C4-2B (cell line): Measurements from ENCODE around the gene CTAGE1.
"Not testable (repeated sequence)": the region's sequence is repeated elsewhere in the genome, so short reads cannot be mapped to it uniquely, and the experiment has no call there.

Experiments used
- H3K27ac ChIP-seq: fragments of 450-650 bp; 2 replicates; pipeline ENCODE4 v1.5.1; 2017
- CTCF ChIP-seq: fragments of 450-650 bp; conservative IDR thresholded peaks from 2 replicates; pipeline ENCODE4 v1.5.1; 2017; ENCODE audit warnings: mild to moderate bottlenecking
- ZFX ChIP-seq: fragments of 450-650 bp; IDR thresholded peaks from 2 replicates; pipeline ENCODE4 v1.6.1; 2017

The CTAGE1 gene

DNA sequence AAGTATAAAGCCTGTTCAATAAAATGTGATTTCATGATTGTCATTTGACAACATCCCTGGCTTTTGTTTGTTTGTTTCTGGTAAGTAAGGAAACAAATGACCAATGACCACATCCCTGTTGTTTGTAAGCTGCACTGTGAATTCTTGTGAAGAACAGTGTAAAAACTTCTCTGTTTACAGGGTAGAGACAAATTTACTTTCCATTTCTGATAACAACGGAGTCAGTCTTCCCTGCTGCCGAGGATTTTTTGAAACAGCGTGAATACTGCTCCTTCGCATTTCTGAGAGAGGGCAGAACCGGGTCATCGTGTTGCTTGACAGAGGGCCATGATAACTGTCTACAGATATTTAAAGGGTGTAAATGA, 38.4 kb upstream of the CTAGE1 start:
- no peak overlapping the region for H3K27ac ChIP-seq
- TF ChIP-seq CTCF = no peak
- no peak for TF ChIP-seq ZFX

DNA sequence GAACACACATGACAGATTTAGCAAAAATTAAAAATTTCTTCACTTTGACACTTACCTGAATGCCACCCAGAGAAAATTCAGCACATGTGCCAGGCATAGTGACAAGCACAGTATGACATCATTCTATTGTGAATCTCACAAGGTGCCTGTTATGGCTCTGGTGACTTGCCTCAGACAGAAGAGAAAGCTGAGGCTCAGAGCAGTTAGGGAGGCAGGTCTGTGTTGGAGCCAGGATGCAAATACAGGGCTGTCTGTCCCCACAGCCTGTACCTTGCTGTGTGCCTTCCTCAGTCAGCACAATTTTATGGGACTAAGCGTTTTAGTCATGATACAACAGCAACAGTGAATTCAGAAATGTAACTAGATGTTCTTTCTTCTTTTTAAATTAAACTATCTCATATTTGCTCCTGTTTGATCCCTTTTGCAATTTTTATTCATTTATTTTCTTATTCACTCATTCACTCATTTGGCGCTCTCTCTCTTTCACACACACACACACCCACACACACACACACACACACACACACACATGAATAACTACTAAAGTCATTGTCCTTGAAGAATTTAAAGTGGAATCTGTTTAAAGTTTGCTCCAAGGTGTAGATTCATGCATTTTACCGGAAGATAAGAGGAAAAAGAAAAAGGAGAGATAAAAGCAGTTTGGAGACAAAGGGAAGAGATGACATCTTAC, 37.9 kb upstream of the CTAGE1 start:
- H3K27ac ChIP-seq = no peak overlapping the region
- TF ChIP-seq ZFX (no peak), CTCF (no peak)

DNA sequence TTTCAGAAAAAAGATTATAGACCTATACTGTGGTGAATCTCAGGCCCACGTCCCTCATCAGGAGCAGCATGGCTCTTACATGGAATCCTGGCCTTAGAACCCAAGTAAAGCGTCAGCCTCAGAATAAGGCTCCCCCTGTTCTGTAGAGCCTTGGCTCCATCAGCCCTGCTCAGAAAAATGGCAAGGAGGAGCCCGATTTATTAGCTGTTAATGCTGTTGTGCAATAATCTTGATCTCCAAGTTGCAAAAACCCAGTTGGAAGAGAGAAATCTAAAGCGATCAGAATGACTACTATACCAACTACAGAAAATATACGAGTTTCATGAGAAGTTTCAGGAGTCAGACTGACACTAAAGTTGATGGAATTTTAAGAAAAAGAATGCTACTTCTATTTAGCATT, 35.6 kb upstream of the CTAGE1 start:
- no peak overlapping the region for H3K27ac ChIP-seq
- no peak for TF ChIP-seq CTCF
- no peak for TF ChIP-seq ZFX

DNA sequence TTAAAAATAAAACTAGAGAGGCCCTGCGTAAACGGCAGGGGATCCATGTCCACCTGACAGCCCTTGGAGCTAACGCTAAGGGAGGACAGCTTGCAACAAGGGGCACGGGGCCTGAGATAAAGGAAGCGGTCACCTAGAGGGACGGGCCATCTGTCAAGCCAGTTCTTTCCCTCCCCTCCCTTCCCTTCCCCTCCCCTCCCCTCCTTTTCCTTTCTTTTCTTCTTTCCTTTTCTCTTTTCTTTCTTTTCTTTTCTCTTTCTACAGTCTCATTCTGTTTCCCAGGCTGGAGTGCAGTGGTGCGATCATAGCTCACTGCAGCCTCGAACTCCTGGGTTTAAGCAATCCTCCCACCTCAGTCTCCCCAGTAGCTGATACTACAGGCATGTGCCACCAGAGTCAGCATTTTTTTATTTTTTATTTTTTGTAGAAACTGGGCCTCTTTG, 34.5 kb upstream of the CTAGE1 start:
- H3K27ac ChIP-seq = no peak overlapping the region
- TF ChIP-seq ZFX (no peak), CTCF (no peak)

GRCh38 chr18:22451796-22452195, 34.1 kb upstream of the CTAGE1 start:
- TF ChIP-seq ZFX (no peak), CTCF (no peak)
- no peak overlapping the region for H3K27ac ChIP-seq

- not testable (repeated sequence) for H3K27ac ChIP-seq
Measured at GRCh38 chr18:22450766-22451165, 33.1 kb upstream of the CTAGE1 start.

DNA sequence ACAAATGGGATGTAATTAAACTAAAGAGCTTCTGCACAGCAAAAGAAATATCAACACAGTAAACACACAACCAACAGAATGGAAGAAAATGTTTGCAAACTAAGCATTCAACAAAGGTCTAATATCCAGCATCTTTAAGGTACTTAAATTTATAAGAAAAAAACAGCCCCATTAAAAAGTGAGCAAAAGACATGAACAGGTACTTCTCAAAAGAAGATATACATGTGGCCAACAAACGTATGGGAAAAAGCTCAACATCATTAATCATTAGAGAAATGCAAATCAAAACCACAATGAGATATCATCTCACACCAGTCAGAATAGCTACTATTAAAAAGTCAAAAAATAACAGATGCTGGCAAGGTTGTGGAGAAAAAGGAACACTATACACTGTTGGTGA, 32.6 kb upstream of the CTAGE1 start:
- not testable (repeated sequence) for H3K27ac ChIP-seq

GRCh38 chr18:22449753-22450152, 32.0 kb upstream of the CTAGE1 start:
- not testable (repeated sequence) for H3K27ac ChIP-seq

DNA sequence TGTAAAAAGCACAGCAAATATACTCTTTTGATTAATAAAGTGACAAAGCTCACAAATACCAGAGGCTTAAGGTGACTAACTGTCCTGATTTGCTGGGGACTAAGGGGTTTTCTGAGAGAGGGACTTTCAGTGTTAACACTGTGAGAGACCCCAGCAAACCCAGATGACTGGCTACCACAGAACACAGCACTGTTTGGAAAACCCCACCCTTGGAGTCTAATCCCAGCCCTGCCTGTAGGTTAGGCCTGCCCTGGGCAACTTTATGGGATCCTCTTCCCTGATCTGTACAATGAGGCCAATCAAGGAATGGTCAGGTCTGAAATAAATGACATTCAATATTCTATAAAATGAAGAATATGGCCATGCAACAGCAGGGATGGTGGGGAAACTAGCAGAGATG, 30.5 kb upstream of the CTAGE1 start:
- TF ChIP-seq ZFX (no peak), CTCF (no peak)
- no peak overlapping the region for H3K27ac ChIP-seq
